ENCODE measurements around the gene GDF7. TPM values are rescaled to one million over a fixed set of nuclear protein-coding genes. Genes with fewer than 3 reads are reported as not detected.

Gene GDF7
- total and polyA plus RNA-seq, 2 of the 8 experiments (the other 6 are each of a cell fraction or from before 2014, with no cell fraction given): 0.04 to 0.06 TPM

GRCh38 chr2:20662308-20662937, 4.5 kb upstream of the GDF7 start (continued):
- TF ChIP-seq CHD7 (IDR thresholded peaks at IDR 0.05; ENCODE audit: insufficient replicate concordance, low read length) (no peak), HDAC6 (IDR thresholded peaks at IDR 0.05; ENCODE audit: low read depth, low read length) (no peak), MAFK (IDR thresholded peaks at IDR 0.05; ENCODE audit: low read depth, low read length) (no peak)

All from H1 (cell line).